NCI-H2081 (cell line): ENCODE measurements around the gene ALKBH6.
A peak's percentile ranks its signal among the peaks of the same experiment; 100 is the strongest.
"Not testable (repeated sequence)": the region's sequence is repeated elsewhere in the genome, so short reads cannot be mapped to it uniquely, and the experiment has no call there.

Source experiments
- DNase-seq, 2 experiments: peaks; one replicate each; lab custom pipeline; 2025; lab: John Stamatoyannopoulos, UW

ALKBH6 gene

GRCh38 chr19:36014012-36014924 lies at the start of gene ALKBH6:
Gene ALKBH6 (minus strand): TSS chr19:36014213. CDS start chr19:36013397, 816 bp downstream.
- peak; percentile 99 for DNase-seq

- no peak for DNase-seq
Observed at GRCh38 chr19:36061367-36061766, 47.4 kb upstream of the ALKBH6 start.

- DNase-seq, result no peak
Observed at GRCh38 chr19:36060430-36060829, 46.4 kb upstream of the ALKBH6 start.

- DNase-seq, result no peak
Observed at GRCh38 chr19:36059180-36059910, 45.3 kb upstream of the ALKBH6 start.

GRCh38 chr19:36058481-36059179 lies 44.6 kb upstream of the ALKBH6 start:
- DNase-seq, result peak in 1 of 2 experiments; percentile 17

- DNase-seq, result peak; percentile 92 to 94
Observed at GRCh38 chr19:36054733-36055686, 41.0 kb upstream of the ALKBH6 start, which contains the start of gene WDR62. Gene WDR62 (plus strand): TSS chr19:36054897. CDS start chr19:36054972, 75 bp downstream.

- peak; percentile 98 to 99 for DNase-seq
Observed at GRCh38 chr19:36054119-36054732, 40.2 kb upstream of the ALKBH6 start, which contains the start of gene THAP8. Gene THAP8 (minus strand): TSS chr19:36054285. CDS start chr19:36054217, 68 bp downstream.

GRCh38 chr19:36051637-36052036 lies 37.6 kb upstream of the ALKBH6 start:
- DNase-seq, result peak in 1 of 2 experiments; percentile 29

GRCh38 chr19:36051236-36051635 lies 37.2 kb upstream of the ALKBH6 start:
- peak in 1 of 2 experiments; percentile 42 for DNase-seq

GRCh38 chr19:36049080-36049698 lies 35.2 kb upstream of the ALKBH6 start:
- no peak for DNase-seq

- DNase-seq, result no peak
Observed at GRCh38 chr19:36047835-36048234, 33.8 kb upstream of the ALKBH6 start.

GRCh38 chr19:36046443-36047050 lies 32.5 kb upstream of the ALKBH6 start:
- DNase-seq, result no peak

GRCh38 chr19:36043952-36044351 lies 29.9 kb upstream of the ALKBH6 start:
- DNase-seq, result no peak

GRCh38 chr19:36041831-36042230 lies 27.8 kb upstream of the ALKBH6 start:
- DNase-seq, result no peak

GRCh38 chr19:36041092-36041491 lies 27.1 kb upstream of the ALKBH6 start:
- not testable (repeated sequence) for DNase-seq

GRCh38 chr19:36040495-36040894 lies 26.5 kb upstream of the ALKBH6 start:
- no peak for DNase-seq

GRCh38 chr19:36032251-36033104 lies 18.5 kb upstream of the ALKBH6 start, which contains the start of gene CLIP3:
Gene CLIP3 (minus strand): TSS chr19:36032873. CDS start chr19:36032357, 516 bp downstream.
- peak; percentile 58 to 63 for DNase-seq

- no peak for DNase-seq
Observed at GRCh38 chr19:36031308-36031707, 17.3 kb upstream of the ALKBH6 start.
